ENCODE measurements around the gene ANO7. TPM values are rescaled to one million over a fixed set of nuclear protein-coding genes. Genes with fewer than 3 reads are reported as not detected.

The ANO7 gene
- total and polyA plus RNA-seq, 2 of the 8 experiments (the other 6 are each of a cell fraction or from before 2014, with no cell fraction given) = 3.2 to 6.9 TPM

- Histone ChIP-seq H3K56ac (replicated peaks; ENCODE audit: insufficient read length, low read depth, low read length) (no peak overlapping the region), H2BK120ac (replicated peaks; ENCODE audit: low read depth, low read length) (no peak overlapping the region), H4K8ac (ENCODE audit: extremely low read depth, insufficient read depth, low read length) (no peak overlapping the region), H3K79me1 (ENCODE audit: low read depth, low read length) (peaks cover 23% of the 10 kb centered on the region), H3K79me2 (ENCODE audit: control insufficient read depth in 1 of 2, insufficient read depth in 2 of 2, low read length in 2 of 2) (peaks cover 0 to 31% of the 10 kb centered on the region in 2 experiments; a peak in 3 of 4 replicates), H3K4ac (replicated peaks; ENCODE audit: insufficient read length, low read depth, low read length) (no peak overlapping the region), H4K5ac (ENCODE audit: insufficient read length, low read depth, low read length) (no peak overlapping the region), H3K23ac (ENCODE audit: insufficient read length) (no peak overlapping the region), H3K36me3 (ENCODE audit: control insufficient read depth in 2 of 4, insufficient read depth in 4 of 4, low read length in 3 of 4) (peaks cover 24 to 63% (median 34%) of the 10 kb centered on the region in 4 experiments), H3K9ac (replicated peaks in 1 of 4; ENCODE audit: extremely low read depth in 1 of 4, low read depth in 3 of 4, low read length in 3 of 4) (no peak overlapping the region), H3K18ac (ENCODE audit: extremely low read depth, low read length) (no peak overlapping the region), H2BK12ac (ENCODE audit: low read depth, low read length) (no peak overlapping the region), H4K91ac (replicated peaks; ENCODE audit: insufficient read length, low read length) (no peak overlapping the region), H2BK15ac (ENCODE audit: low read length) (no peak overlapping the region), H3K9me3 (ENCODE audit: insufficient read depth in 2 of 2, low read depth in 1 of 2, low read length in 1 of 2) (no peaks in the 10 kb centered on the region), H3K23me2 (ENCODE audit: low read depth, low read length) (no peaks in the 10 kb centered on the region), H3K4me1 (replicated peaks in 1 of 4; ENCODE audit: control insufficient read depth in 3 of 4, insufficient read depth in 4 of 4, low read length in 3 of 4) (peaks cover 0 to 3% (median 0%) of the 10 kb centered on the region in 4 experiments; a peak in 2 of 7 replicates), H2AFZ (ENCODE audit: low read length) (no peak overlapping the region), H2AK5ac (ENCODE audit: low read depth, low read length) (no peak overlapping the region), H2BK5ac (ENCODE audit: low read depth, low read length) (no peak overlapping the region), H2BK20ac (ENCODE audit: low read length) (no peak overlapping the region), H4K20me1 (replicated peaks in 1 of 2; ENCODE audit: control insufficient read depth in 1 of 2, insufficient read depth in 2 of 2, low read length in 2 of 2) (peaks cover 12 to 40% of the 10 kb centered on the region in 2 experiments), H3K4me3 (ENCODE audit: extremely low read depth in 1 of 4, insufficient read depth in 2 of 4, low read depth in 3 of 4, low read length in 4 of 4) (no peak overlapping the region), H3K27me3 (replicated peaks in 1 of 4; ENCODE audit: control insufficient read depth in 3 of 4, extremely low read depth in 1 of 4, insufficient read depth in 3 of 4, low read length in 3 of 4) (no peaks in the 10 kb centered on the region), H3K4me2 (ENCODE audit: insufficient read depth in 1 of 2, low read depth in 2 of 2, low read length in 2 of 2) (no peak overlapping the region), H3K27ac (ENCODE audit: low read depth, low read length) (no peak overlapping the region), H3K14ac (ENCODE audit: insufficient read length) (no peak overlapping the region)
- ChIA-PET POLR2A (ENCODE audit: partially characterized antibody) (interaction anchor here (0.8 to 2.7 kb wide), 2 partner anchors 49 to 290 kb away, joined by 3 to 9 read pairs; partner anchors contain the start of gene HDLBP), CTCF (ENCODE audit: partially characterized antibody) (interaction anchor here (0.7 to 1.1 kb wide), 2 partner anchors 12 to 123 kb away, joined by 3 read pairs; no protein-coding TSS in a partner anchor)
- 91% methylated on average over 5 of the region's 5 CpGs; no CpG with 5 or more reads in 1 of the 2 experiments for WGBS, 2 experiments (ENCODE audit: extremely low coverage in 1 of 2, insufficient coverage in 1 of 2, insufficient read length in 1 of 2, insufficient replicate concordance in 2 of 2, low coverage in 1 of 2, low lambda C conversion rate in 2 of 2, missing lambda C conversion rate in 1 of 2)
- FAIRE-seq (no peak), DNase-seq (ENCODE audit: low read depth in 1 of 2, low spot score in 2 of 2) (no peak)
- TF ChIP-seq TBP (IDR thresholded peaks at IDR 0.05; ENCODE audit: low read depth, low read length) (no peak), NANOG (IDR thresholded peaks at IDR 0.05; ENCODE audit: insufficient read depth, low read depth, low read length, poor library complexity, severe bottlenecking) (no peak), SIX5 (IDR thresholded peaks at IDR 0.05; ENCODE audit: low read depth, low read length) (no peak)
These were observed 77.0 kb downstream of the ANO7 start for GRCh38 chr2:241265506-241265905.
